Muscle of arm (tissue), 12 donors: ENCODE data around the gene KRTAP29-1. TPM values are rescaled to one million over a fixed set of nuclear protein-coding genes. Genes with fewer than 3 reads are reported as not detected.

Experiments
- DNase-seq: peaks from one replicate; pipeline ENCODE4 v3.0.0-alpha.2; 2013
- polyA plus RNA-seq, 12 donors: library from polyadenylated mRNA; unstranded; fragments of 120-200 nt; gene quantifications; one replicate each; pipeline ENCODE4 v1.2.1, GENCODE V29; 2013; ENCODE audit not compliant: insufficient read length in 12 of 12

Gene KRTAP29-1
- polyA plus RNA-seq, 12 donors, result not detected

- DNase-seq, result no peak
Observed at GRCh38 chr17:41328207-41328606, 25.6 kb upstream of the KRTAP29-1 start.

DNA sequence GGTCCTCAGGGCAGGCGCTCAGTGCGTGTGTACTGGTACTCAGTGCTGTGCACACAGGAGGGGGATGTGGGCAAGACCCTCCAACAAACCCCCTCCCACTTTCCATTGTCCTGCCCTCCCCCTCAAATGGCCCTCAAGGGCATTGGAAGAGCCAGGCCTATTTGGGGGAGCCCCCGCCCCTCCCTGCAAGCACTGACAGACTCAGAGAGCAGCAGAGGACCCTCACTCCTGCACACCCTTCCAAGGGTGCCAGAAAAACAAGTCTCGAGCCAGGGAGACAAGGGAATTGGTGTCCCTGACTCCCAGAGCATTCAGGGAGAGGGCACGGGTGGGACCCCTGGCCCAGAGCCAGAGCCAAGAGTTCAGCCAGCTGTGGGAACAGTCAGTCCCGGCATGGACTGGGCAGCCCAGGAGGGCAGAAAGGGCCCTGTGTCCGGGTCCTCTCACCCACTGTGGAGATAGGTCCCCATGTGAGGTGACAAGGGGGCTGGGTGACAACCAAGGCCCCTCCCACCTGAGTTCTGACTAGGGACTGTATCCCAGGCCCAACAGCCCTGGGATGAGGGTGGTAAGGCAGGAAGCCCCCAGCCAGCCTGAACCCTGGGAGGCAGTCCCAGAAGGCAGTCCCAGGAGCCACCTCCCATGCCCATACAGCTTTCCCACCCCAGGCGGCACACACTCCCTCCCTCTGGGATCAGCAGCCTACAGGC, 24.9 kb upstream of the KRTAP29-1 start:
- DNase-seq, result no peak

- DNase-seq, result no peak
Observed at GRCh38 chr17:41326173-41327145, 23.8 kb upstream of the KRTAP29-1 start.

- no peak for DNase-seq
Observed at GRCh38 chr17:41325611-41326010, 23.0 kb upstream of the KRTAP29-1 start.

DNA sequence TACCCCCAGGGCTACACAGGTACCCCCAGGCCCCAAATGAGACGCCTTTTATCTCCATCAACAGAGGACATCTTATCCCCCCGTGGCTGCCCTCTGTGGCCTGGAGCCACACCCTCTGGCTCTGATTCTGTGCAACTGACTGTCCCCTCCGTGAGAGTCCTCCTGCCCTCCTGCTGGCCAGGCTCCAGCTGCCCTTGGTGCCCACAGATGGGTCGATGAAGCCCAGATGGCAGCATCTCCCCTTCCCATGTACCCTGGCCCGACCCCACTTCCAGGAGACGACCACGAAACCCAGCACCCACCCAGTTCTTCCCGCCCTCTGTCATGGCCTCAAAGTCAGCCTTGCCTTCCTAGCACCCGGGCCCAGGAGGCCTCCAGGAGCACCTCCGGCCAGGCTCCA, 22.5 kb upstream of the KRTAP29-1 start:
- DNase-seq, result no peak

DNA sequence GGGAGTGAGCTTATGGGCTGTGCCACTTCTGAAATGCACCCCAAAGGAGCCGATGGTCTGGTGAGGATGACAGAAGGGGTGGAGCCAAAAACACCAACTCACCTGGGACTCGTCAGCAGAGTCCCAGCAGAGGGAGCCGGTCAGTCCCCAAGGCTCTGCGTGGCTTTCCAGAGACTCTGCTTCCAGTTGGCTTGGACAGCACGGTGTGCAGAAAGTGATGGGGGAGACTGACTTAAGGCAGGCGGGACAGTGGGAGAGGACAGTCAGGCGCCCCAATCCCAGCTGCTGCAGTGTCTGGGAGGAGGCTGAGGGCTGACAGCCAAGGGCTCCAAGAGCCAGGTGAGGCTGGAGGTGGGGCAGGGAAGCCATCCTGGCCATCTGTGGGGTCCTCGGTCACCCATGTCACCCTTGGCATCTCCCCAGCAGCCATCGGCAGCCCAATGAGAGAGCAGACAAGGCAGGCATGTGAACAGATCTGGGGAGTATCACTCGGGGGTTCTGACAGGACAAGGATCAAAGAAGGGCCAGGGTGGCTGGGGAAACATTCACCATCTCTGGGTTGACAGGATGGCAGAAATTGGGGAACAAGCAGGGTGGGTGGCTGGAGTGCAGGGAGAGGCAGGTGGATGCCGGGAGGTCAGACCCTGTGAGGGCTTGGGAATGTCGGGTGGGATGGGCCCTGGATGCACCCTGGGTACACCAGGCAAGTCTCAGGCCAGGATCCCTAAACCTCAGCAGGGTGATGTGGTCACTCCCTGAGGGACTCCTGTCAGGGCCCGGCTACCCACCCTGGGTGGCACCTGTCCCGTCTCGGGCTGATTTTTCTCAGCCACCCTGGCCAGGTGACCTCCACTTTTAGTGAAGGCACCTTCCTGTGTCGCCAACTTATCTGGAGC, 21.8 kb upstream of the KRTAP29-1 start:
- DNase-seq, result no peak

GRCh38 chr17:41322903-41323895, 20.5 kb upstream of the KRTAP29-1 start:
- no peak for DNase-seq

GRCh38 chr17:41322094-41322902, 19.6 kb upstream of the KRTAP29-1 start:
- peak; percentile 28 for DNase-seq

- DNase-seq, result no peak
Observed at GRCh38 chr17:41318231-41318630, 15.6 kb upstream of the KRTAP29-1 start.

DNA sequence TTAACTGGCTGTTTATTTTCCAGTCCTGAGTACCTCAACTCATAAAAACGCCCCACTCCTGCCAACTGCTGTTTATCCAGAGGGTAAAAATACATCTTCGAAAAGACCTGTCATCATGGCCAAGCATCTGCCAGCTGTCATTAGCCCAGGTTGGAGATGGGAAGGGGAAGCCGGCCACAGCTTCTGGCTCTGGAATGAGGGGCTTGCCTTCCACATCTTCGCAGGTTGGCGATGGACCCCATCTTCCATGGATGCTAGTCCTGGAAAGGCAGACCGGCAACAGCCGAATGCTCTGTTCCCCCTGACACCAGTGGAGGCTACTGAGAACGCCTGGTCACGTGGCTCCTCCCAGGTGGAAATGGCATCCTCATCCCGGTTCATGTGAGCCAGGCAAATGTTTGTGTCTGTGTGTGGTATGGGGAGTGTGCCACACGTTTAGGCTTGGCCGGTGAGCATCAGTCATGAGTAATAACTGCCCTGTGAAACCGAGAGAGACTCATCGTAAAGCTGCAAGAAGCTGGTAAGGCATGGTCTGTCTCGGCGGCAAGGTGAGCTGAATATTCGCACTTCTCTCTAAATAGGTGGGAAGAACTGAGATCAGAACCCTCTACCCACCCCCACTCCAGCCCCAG, 13.3 kb upstream of the KRTAP29-1 start:
- DNase-seq, result no peak

DNA sequence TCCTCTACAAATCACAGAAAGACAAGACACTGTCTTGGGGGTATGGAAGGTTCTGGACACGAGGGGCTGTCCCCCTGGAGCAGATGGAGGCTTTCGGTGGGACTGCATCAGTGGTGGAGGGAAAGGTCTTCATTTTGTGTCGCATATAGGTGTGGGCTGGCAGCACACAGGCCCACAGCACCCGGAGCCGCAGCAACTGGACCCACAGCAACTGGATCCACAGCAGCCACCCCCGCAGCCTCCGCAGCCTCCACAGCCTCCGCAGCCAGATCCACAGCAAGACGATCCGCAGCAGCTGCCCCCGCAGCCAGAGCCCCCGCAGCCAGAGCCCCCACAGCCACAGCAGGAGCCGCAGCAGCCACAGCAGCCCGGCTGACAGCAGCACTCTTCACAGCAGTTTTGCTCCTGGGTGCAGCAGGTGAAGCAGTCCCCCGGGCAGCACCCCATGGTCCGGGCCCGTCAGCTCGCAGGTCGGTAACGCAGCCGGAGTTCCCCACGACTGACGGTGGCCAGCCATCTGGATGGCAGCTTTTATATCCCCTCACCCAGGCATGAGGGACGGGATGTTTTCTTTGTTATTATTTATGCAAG, 12.6 kb upstream of the KRTAP29-1 start, which contains the start of gene KRTAP17-1:
TSS of gene KRTAP17-1 (minus strand) at position 507 of the 591 bp plus-strand sequence. CDS start at position 447, 60 bp downstream.
- no peak for DNase-seq

DNA sequence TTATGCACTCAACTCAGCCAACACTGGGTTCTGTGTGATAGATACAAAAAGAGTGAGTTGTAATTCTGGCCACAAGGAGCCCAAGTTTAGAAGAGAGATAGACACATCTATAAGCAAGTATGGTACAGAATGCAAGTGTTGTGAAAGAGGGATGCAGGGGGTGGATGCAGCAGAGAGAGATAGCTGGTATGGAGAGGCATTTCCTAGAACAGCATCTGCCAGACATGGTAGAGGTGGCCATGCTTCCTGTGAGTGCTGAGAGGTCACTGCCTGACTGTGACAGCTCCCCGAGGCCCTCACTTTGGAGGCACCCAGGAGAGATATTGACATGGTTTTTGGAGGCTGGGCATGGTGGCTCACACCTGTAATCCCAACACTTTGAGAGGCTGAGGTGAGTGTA, 8.5 kb upstream of the KRTAP29-1 start:
- no peak for DNase-seq

- no peak for DNase-seq
Observed at GRCh38 chr17:41308918-41309359, 6.3 kb upstream of the KRTAP29-1 start, which contains the start of gene KRTAP16-1. TSS of gene KRTAP16-1 (minus strand) at chr17:41309309. CDS start at chr17:41309253, 56 bp downstream.

- peak; percentile 35 for DNase-seq
Observed at GRCh38 chr17:41308251-41308917, 5.7 kb upstream of the KRTAP29-1 start.

DNA sequence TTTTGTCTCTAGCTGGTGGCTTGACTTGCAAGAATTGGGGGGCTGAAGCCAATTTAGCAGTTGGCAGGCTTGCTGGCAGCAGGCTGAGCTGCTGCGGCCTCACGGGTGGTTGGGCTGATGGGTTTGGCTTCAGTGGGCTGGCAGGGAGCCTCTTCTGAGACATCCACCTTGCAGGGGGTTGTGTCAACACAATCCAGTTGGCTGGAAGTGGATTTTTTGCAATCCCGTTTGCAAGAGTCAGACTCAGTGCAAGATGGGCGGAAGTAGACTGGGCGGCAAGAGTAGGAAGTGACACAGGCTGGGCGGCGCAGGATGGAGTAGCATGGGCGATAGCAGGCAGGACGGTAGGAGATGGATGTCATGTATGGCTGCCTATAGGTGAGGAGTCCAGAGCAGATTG, 5.0 kb upstream of the KRTAP29-1 start:
- DNase-seq, result no peak

DNA sequence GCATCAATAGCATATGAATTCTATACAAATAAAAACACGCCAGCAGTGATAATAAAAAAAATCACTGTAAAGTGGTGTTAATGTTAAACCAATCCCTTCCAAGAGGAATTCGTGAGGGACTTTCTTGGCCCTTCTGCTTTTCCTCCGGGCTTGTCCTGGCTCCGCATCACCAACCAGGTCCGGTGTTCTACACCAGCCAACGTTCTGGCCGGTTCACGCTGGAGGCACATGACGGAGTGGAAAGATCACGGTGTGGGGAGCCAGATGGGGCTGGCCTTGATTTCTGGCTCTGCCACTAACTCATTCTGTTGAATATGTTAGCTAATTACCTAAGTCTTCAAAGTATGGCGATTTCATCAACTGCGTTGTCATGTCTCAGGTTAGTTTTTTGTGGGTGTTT, 1.4 kb upstream of the KRTAP29-1 start:
- no peak for DNase-seq

DNA sequence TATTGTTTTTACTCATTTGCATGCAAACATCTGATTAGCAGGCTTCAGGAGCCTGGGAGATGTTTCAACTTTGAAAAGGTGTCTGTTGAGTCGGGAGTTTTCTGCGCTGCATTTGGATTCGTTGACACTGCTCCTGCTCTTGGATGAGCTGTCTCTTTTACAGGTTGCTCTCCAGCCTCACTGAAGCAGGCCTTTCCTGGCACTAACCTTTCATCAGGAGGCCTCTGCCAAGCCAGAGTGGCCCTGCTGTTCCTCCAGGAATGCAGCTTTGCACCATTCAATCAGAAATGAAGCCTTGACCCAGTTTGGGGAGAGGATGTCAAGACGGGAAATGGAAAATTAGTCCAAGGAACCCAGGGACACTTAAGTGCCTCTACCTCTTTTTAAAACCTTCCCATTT, 330 bp upstream of the KRTAP29-1 start:
- DNase-seq, result no peak
